ENCODE results near the gene IVNS1ABP. TPM values are rescaled to one million over a fixed set of nuclear protein-coding genes. Genes with fewer than 3 reads are reported as not detected.

IVNS1ABP gene
- total RNA-seq, 1 experiment from 2014 or later, result 57.9 TPM

Other genes with a start within 250 kb of the IVNS1ABP start
- 28.3 TPM for gene TRMT1L, start 160.3 kb downstream of the IVNS1ABP start, total RNA-seq (2021; ENCODE audit: unreplicated experiment)
- 3.3 TPM for gene SWT1, start 160.1 kb downstream of the IVNS1ABP start, total RNA-seq (2021; ENCODE audit: unreplicated experiment)

All from HCT116 (cell line).